H1 (cell line): ENCODE data around the gene RGS16. TPM values are rescaled to one million over a fixed set of nuclear protein-coding genes. Genes with fewer than 3 reads are reported as not detected.

Experiments used
- CTCF ChIA-PET: fragments of 300-600 bp; sonication (Branson Sonifier 250); formaldehyde crosslinking; loops from one replicate; lab custom pipeline; 2021; ENCODE audit not compliant: partially characterized antibody; lab: Charles Lee
- POLR2A ChIA-PET: fragments of 300-600 bp; sonication (Branson Sonifier 250); formaldehyde crosslinking; loops from one replicate; lab custom pipeline; 2021; ENCODE audit warnings: inconsistent platforms; ENCODE audit not compliant: partially characterized antibody; lab: Charles Lee
- DNase-seq, 2 experiments: peaks; one replicate each; pipeline versions ENCODE4 v3.0.0 to v3.0.0-alpha.2; 2010 to 2022; ENCODE audit warnings: low spot score in 2 of 2, low read depth in 1 of 2, mixed read lengths in 1 of 2
- FAIRE-seq: peaks from 2 replicates; lab custom pipeline; 2011; peaks lifted over from hg19 to GRCh38; lab: Jason Lieb, UNC
- H2AFZ ChIP-seq: 2 replicates; pipeline ENCODE4 v1.8.1; 2012; ENCODE audit warnings: low read length, inconsistent platforms
- H2AK5ac ChIP-seq: 2 replicates; pipeline ENCODE4 v1.6.1; 2013; ENCODE audit warnings: low read depth, low read length
- H2BK120ac ChIP-seq: replicated peaks from 2 replicates; pipeline ENCODE3; 2013; ENCODE audit warnings: low read depth, low read length, inconsistent platforms
- H2BK12ac ChIP-seq: 2 replicates; pipeline ENCODE4 v1.6.1; 2013; ENCODE audit warnings: low read depth, low read length
- H2BK15ac ChIP-seq: 2 replicates; pipeline ENCODE4 v1.6.1; 2013; ENCODE audit warnings: low read length
- H2BK20ac ChIP-seq: 2 replicates; pipeline ENCODE4 v1.6.1; 2013; ENCODE audit warnings: low read length
- H2BK5ac ChIP-seq: 2 replicates; pipeline ENCODE4 v1.6.1; 2013; ENCODE audit warnings: low read depth, low read length
- H3K14ac ChIP-seq: 2 replicates; pipeline ENCODE4 v1.6.1; 2013; ENCODE audit warnings: inconsistent platforms; ENCODE audit not compliant: insufficient read length
- H3K18ac ChIP-seq: 2 replicates; pipeline ENCODE4 v1.6.1; 2013; ENCODE audit warnings: low read length; ENCODE audit errors: extremely low read depth
- H3K23ac ChIP-seq: 2 replicates; pipeline ENCODE4 v1.6.1; 2013; ENCODE audit warnings: inconsistent platforms; ENCODE audit not compliant: insufficient read length
- H3K23me2 ChIP-seq: 2 replicates; pipeline ENCODE4 v1.6.1; 2013; ENCODE audit warnings: low read depth, low read length
- H3K27ac ChIP-seq: 2 replicates; pipeline ENCODE4 v1.6.1; 2011; ENCODE audit warnings: low read depth, low read length, inconsistent platforms
- H3K27me3 ChIP-seq, 4 experiments: replicated peaks in 1 of 4; 1 replicate in 1 of 4; 2 replicates in 3 of 4; pipeline versions ENCODE4 v1.6.1 to v1.8.1; 2011 to 2013; ENCODE audit warnings: low read length in 3 of 4, mild to moderate bottlenecking in 3 of 4, inconsistent platforms in 2 of 4, mixed read lengths in 2 of 4, moderate library complexity in 1 of 4; ENCODE audit not compliant: control insufficient read depth in 3 of 4, insufficient read depth in 3 of 4; ENCODE audit errors: extremely low read depth in 1 of 4
- H3K36me3 ChIP-seq, 4 experiments: 2 replicates each; pipeline versions ENCODE4 v1.6.1 to v1.8.1; 2011 to 2013; ENCODE audit warnings: mild to moderate bottlenecking in 4 of 4, low read length in 3 of 4, moderate library complexity in 2 of 4, control low read depth in 1 of 4, inconsistent platforms in 1 of 4; ENCODE audit not compliant: insufficient read depth in 4 of 4, control insufficient read depth in 2 of 4
- H3K4ac ChIP-seq: replicated peaks from 2 replicates; pipeline ENCODE3; 2013; ENCODE audit warnings: low read length, low read depth, mixed read lengths, inconsistent platforms; ENCODE audit not compliant: insufficient read length
- H3K4me1 ChIP-seq, 4 experiments: replicated peaks in 1 of 4; 1 replicate in 1 of 4; 2 replicates in 3 of 4; pipeline versions ENCODE4 v1.6.1 to v1.8.1; 2011 to 2013; ENCODE audit warnings: low read length in 3 of 4, inconsistent platforms in 2 of 4, mixed read lengths in 1 of 4; ENCODE audit not compliant: insufficient read depth in 4 of 4, control insufficient read depth in 3 of 4
- H3K4me2 ChIP-seq, 2 experiments: 2 replicates each; pipeline versions ENCODE4 v1.6.1 to v1.8.1; 2011 to 2013; ENCODE audit warnings: low read depth in 2 of 2, low read length in 2 of 2, control low read depth in 1 of 2, inconsistent platforms in 1 of 2, mild to moderate bottlenecking in 1 of 2; ENCODE audit not compliant: insufficient read depth in 1 of 2
- H3K4me3 ChIP-seq, 4 experiments: fragments of 200-600, 300-600 bp in 1 of 4; sonication (generic), shearing (Covaris generic), sonication (Bioruptor Twin) in 1 of 4; 2 replicates each; pipeline versions ENCODE4 v1.5.1 to v1.8.1; 2011 to 2016; ENCODE audit warnings: low read length in 4 of 4, low read depth in 3 of 4, control low read depth in 2 of 4, inconsistent platforms in 2 of 4, mild to moderate bottlenecking in 2 of 4, mixed read lengths in 1 of 4, moderate library complexity in 1 of 4; ENCODE audit not compliant: insufficient read depth in 2 of 4; ENCODE audit errors: extremely low read depth in 1 of 4
- H3K56ac ChIP-seq: replicated peaks from 2 replicates; pipeline ENCODE3; 2013; ENCODE audit warnings: low read depth, mild to moderate bottlenecking, mixed read lengths, low read length, inconsistent platforms; ENCODE audit not compliant: insufficient read length
- H3K79me1 ChIP-seq: 2 replicates; pipeline ENCODE4 v1.6.1; 2013; ENCODE audit warnings: low read depth, low read length, control low read depth
- H3K79me2 ChIP-seq, 2 experiments: 2 replicates each; pipeline versions ENCODE4 v1.6.1 to v1.8.1; 2012 to 2013; ENCODE audit warnings: low read length in 2 of 2, mild to moderate bottlenecking in 2 of 2, inconsistent platforms in 1 of 2; ENCODE audit not compliant: insufficient read depth in 2 of 2, control insufficient read depth in 1 of 2
- H3K9ac ChIP-seq, 4 experiments: replicated peaks in 1 of 4; 1 replicate in 1 of 4; 2 replicates in 3 of 4; pipeline versions ENCODE4 v1.6.1 to v1.8.1; 2011 to 2013; ENCODE audit warnings: low read depth in 3 of 4, low read length in 3 of 4, control low read depth in 2 of 4, mild to moderate bottlenecking in 2 of 4, moderate library complexity in 2 of 4, inconsistent platforms in 1 of 4; ENCODE audit errors: extremely low read depth in 1 of 4
- H3K9me3 ChIP-seq, 2 experiments: 2 replicates each; pipeline versions ENCODE4 v1.6.1 to v1.8.1; 2012 to 2013; ENCODE audit warnings: mild to moderate bottlenecking in 2 of 2, moderate library complexity in 2 of 2, control low read depth in 1 of 2, inconsistent platforms in 1 of 2, low read depth in 1 of 2, low read length in 1 of 2, mixed read lengths in 1 of 2; ENCODE audit not compliant: insufficient read depth in 2 of 2
- H4K20me1 ChIP-seq, 2 experiments: replicated peaks in 1 of 2; 2 replicates each; pipeline versions ENCODE3 to v1.8.1; 2011 to 2013; ENCODE audit warnings: inconsistent platforms in 2 of 2, low read length in 2 of 2, mild to moderate bottlenecking in 1 of 2; ENCODE audit not compliant: insufficient read depth in 2 of 2, control insufficient read depth in 1 of 2
- H4K5ac ChIP-seq: 2 replicates; pipeline ENCODE4 v1.6.1; 2013; ENCODE audit warnings: low read length, low read depth, mixed read lengths, inconsistent platforms; ENCODE audit not compliant: insufficient read length
- H4K8ac ChIP-seq: 2 replicates; pipeline ENCODE4 v1.8.0; 2013; ENCODE audit warnings: mild to moderate bottlenecking, moderate library complexity, low read length, inconsistent platforms; ENCODE audit not compliant: insufficient read depth; ENCODE audit errors: extremely low read depth
- H4K91ac ChIP-seq: replicated peaks from 2 replicates; pipeline ENCODE3; 2013; ENCODE audit warnings: low read length, mixed read lengths, inconsistent platforms; ENCODE audit not compliant: insufficient read length
- BACH1 ChIP-seq: IDR thresholded peaks from 2 replicates; pipeline ENCODE4 v1.6.1; 2012; ENCODE audit warnings: low read length, improper control_type of control experiment
- CBX5 ChIP-seq: fragments of 300-800, 300-1000 bp; sonication (generic); IDR thresholded peaks from 2 replicates; pipeline ENCODE4 v1.7.1; 2016; ENCODE audit warnings: antibody characterized with exemption, low read length, low read depth
- CREB1 ChIP-seq: IDR thresholded peaks from 2 replicates; pipeline ENCODE4 v1.6.1; 2012; ENCODE audit warnings: inconsistent platforms
- CTCF ChIP-seq, 3 experiments: IDR thresholded peaks; 1 replicate in 2 of 3; 2 replicates in 1 of 3; pipeline versions ENCODE4 v1.5.1 to v1.6.1; 2011; ENCODE audit warnings: low read length in 3 of 3, mild to moderate bottlenecking in 3 of 3, inconsistent platforms in 2 of 3, low read depth in 1 of 3, moderate library complexity in 1 of 3; ENCODE audit not compliant: insufficient read depth in 1 of 3; ENCODE audit errors: control extremely low read depth in 1 of 3
- MAFK ChIP-seq: IDR thresholded peaks from 2 replicates; pipeline ENCODE4 v1.6.1; 2012; ENCODE audit warnings: low read depth, mild to moderate bottlenecking, improper control_type of control experiment, low read length
- SP2 ChIP-seq: IDR thresholded peaks from 2 replicates; pipeline ENCODE4 v1.6.1; 2012; ENCODE audit warnings: mild to moderate bottlenecking, low read length, inconsistent platforms
- TEAD4 ChIP-seq: IDR thresholded peaks from 2 replicates; pipeline ENCODE4 v1.6.1; 2012; ENCODE audit warnings: low read depth, low read length, inconsistent platforms, mixed read lengths
- WGBS, 2 experiments: shearing (Covaris generic) in 1 of 2; methylation state at CpG; one replicate each; pipeline versions ENCODE4 v1.1.6 to v1.1.7; 2013 to 2015; ENCODE audit warnings: low lambda C conversion rate in 2 of 2, mixed read lengths in 2 of 2, inconsistent platforms in 1 of 2, low coverage in 1 of 2, missing lambda C conversion rate in 1 of 2; ENCODE audit not compliant: insufficient replicate concordance in 2 of 2, insufficient coverage in 1 of 2, insufficient read length in 1 of 2; ENCODE audit errors: extremely low coverage in 1 of 2, missing lambda C conversion rate in 1 of 2; 5-methylcytosine and 5-hydroxymethylcytosine counted together
- polyA plus RNA-seq, 7 experiments: library from polyadenylated mRNA; depleted of rRNA in 3 of 7; stranded (reverse) in 5 of 7; unstranded in 2 of 7; fragments of >200 nt in 5 of 7; fragments of 200-250 nt in 2 of 7; gene quantifications; 1 replicate in 5 of 7; 2 replicates in 1 of 7; 4 replicates in 1 of 7; pipeline versions ENCODE4 v1.2.1 to v1.2.3, GENCODE V29; 2011 to 2013; ENCODE audit warnings: missing spikeins in 2 of 7, mixed read lengths in 2 of 7
- total RNA-seq: library from RNA; stranded (reverse); fragmentation: NEBNext Ultra II Directional; extraction: Animal tissue kit (Norgen Biotek cat#: 25700); gene quantifications from 2 replicates; pipeline ENCODE4 v1.2.1, GENCODE V29; 2021

The RGS16 gene
- total and polyA plus RNA-seq, 2 of the 8 experiments (the other 6 are each of a cell fraction or from before 2014, with no cell fraction given), result 5.7 to 9.8 TPM

GRCh38 chr1:182624577-182624976 lies 20.4 kb upstream of the RGS16 start:
- Histone ChIP-seq H4K20me1 (no peaks in the 10 kb centered on the region), H4K5ac (no peak overlapping the region), H3K4ac (no peak overlapping the region), H3K18ac (no peak overlapping the region), H4K91ac (no peak overlapping the region), H3K27me3 (no peaks in the 10 kb centered on the region), H2BK120ac (no peak overlapping the region), H3K36me3 (no peaks in the 10 kb centered on the region), H2BK20ac (no peak overlapping the region), H2BK15ac (no peak overlapping the region; the same call in 1 of the 2 replicates), H2AK5ac (no peak overlapping the region), H3K79me2 (no peaks in the 10 kb centered on the region), H3K4me3 (no peak overlapping the region), H2BK12ac (no peak overlapping the region), H3K4me1 (peaks cover 1 to 7% (median 6%) of the 10 kb centered on the region in 4 experiments; a peak in 5 of 7 replicates), H3K23me2 (no peaks in the 10 kb centered on the region; the same call in 1 of the 2 replicates), H2AFZ (no peak overlapping the region), H3K9me3 (no peaks in the 10 kb centered on the region), H2BK5ac (no peak overlapping the region), H3K23ac (no peak overlapping the region), H3K27ac (no peak overlapping the region), H3K56ac (no peak overlapping the region), H3K79me1 (no peaks in the 10 kb centered on the region), H3K4me2 (no peak overlapping the region), H3K14ac (no peak overlapping the region), H4K8ac (no peak overlapping the region), H3K9ac (no peak overlapping the region)
- FAIRE-seq (no peak), DNase-seq (no peak)
- TF ChIP-seq SP2, result no peak
- TF ChIP-seq CBX5, result no peak
- TF ChIP-seq CTCF (IDR thresholded peaks at IDR 0.05; ENCODE audit: control extremely low read depth in 1 of 3, insufficient read depth in 1 of 3, low read depth in 1 of 3, low read length in 3 of 3), result no peak
- TF ChIP-seq BACH1, result no peak
- no peak for TF ChIP-seq MAFK
- TF ChIP-seq TEAD4, result no peak
- TF ChIP-seq CREB1, result no peak
- 77% methylated on average over 1 of the region's 1 CpG; no CpG with 5 or more reads in 1 of the 2 experiments for WGBS, 2 experiments
- POLR2A ChIA-PET, result interaction anchor here (15.8 kb wide), 1 partner anchor 9 kb away, joined by 107 read pairs; no protein-coding TSS in a partner anchor
- CTCF ChIA-PET, result interaction anchor here (0.8 to 1.7 kb wide), 4 partner anchors 12 to 161 kb away, joined by 3 to 14 read pairs (median 4); no protein-coding TSS in a partner anchor
